Endothelial cell of umbilical vein (primary cell): ENCODE data around the gene MTPN.

Experiments
- EZH2 ChIP-seq: IDR thresholded peaks from 2 replicates; pipeline ENCODE4 v1.6.1; 2012; ENCODE audit warnings: borderline replicate concordance, low read depth, mild to moderate bottlenecking, moderate library complexity, low read length, inconsistent platforms; ENCODE audit not compliant: severe bottlenecking
- FOS ChIP-seq: IDR thresholded peaks from 2 replicates; pipeline ENCODE4 v1.6.1; 2011; ENCODE audit warnings: mild to moderate bottlenecking, low read length, moderate library complexity, borderline replicate concordance; ENCODE audit not compliant: insufficient read depth
- JUN ChIP-seq: IDR thresholded peaks from 2 replicates; pipeline ENCODE4 v1.6.1; 2011; ENCODE audit warnings: borderline replicate concordance, low read depth; ENCODE audit not compliant: insufficient read length, insufficient read depth
- MYC ChIP-seq: IDR thresholded peaks from one replicate; pipeline ENCODE4 v1.6.1; 2011; ENCODE audit warnings: mild to moderate bottlenecking, low read depth, low read length
- POLR2A ChIP-seq: IDR thresholded peaks from 2 replicates; pipeline ENCODE4 v1.6.1; 2012; ENCODE audit warnings: low read depth, mild to moderate bottlenecking, control low read depth, low read length
- POLR2AphosphoS5 ChIP-seq: IDR thresholded peaks from 2 replicates; pipeline ENCODE4 v1.6.1; 2012; ENCODE audit warnings: low read depth, mild to moderate bottlenecking, control low read depth, low read length, moderate library complexity; ENCODE audit not compliant: insufficient read depth
- TF ChIP-seq, protein P1 (sequence below), 2 donors: IDR thresholded peaks; 1 replicate in 1 of 2; 2 replicates in 1 of 2; pipeline ENCODE4 v1.5.1; 2011; ENCODE audit warnings: low read length in 2 of 2, mild to moderate bottlenecking in 2 of 2, moderate library complexity in 2 of 2, control low read depth in 1 of 2, inconsistent platforms in 1 of 2, low read depth in 1 of 2; ENCODE audit not compliant: insufficient read depth in 1 of 2; ENCODE audit errors: extremely low read depth in 1 of 2

DNA sequence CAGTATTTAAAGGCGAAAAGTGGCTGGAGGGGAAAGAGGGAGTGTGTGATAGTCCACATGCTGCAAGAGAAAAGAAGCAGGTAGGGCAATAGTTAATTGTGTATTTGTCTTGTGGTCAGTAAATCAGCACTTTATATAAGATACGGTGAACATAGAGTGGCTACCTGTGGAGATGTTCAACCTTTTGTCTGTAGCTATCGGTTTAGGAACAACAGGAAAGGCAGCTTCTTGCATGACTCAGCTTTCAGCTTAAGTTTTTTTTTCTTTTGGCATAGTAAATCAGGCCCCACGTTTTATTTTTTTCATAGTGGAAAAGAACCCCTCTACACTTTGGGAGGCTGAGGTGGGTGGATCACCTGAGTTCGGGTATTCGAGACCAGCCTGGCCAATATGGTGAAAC lies 14.2 kb upstream of the MTPN start:
- TF ChIP-seq EZH2 (no peak), POLR2A (no peak), POLR2AphosphoS5 (no peak), MYC (no peak), FOS (peak; percentile 17), JUN (no peak)
- TF ChIP-seq, protein P1, sequence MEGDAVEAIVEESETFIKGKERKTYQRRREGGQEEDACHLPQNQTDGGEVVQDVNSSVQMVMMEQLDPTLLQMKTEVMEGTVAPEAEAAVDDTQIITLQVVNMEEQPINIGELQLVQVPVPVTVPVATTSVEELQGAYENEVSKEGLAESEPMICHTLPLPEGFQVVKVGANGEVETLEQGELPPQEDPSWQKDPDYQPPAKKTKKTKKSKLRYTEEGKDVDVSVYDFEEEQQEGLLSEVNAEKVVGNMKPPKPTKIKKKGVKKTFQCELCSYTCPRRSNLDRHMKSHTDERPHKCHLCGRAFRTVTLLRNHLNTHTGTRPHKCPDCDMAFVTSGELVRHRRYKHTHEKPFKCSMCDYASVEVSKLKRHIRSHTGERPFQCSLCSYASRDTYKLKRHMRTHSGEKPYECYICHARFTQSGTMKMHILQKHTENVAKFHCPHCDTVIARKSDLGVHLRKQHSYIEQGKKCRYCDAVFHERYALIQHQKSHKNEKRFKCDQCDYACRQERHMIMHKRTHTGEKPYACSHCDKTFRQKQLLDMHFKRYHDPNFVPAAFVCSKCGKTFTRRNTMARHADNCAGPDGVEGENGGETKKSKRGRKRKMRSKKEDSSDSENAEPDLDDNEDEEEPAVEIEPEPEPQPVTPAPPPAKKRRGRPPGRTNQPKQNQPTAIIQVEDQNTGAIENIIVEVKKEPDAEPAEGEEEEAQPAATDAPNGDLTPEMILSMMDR (IDR thresholded peaks at IDR 0.05; ENCODE audit: extremely low read depth in 1 of 2, insufficient read depth in 1 of 2, low read depth in 1 of 2, low read length in 2 of 2), result no peak
